ENCODE measurements around the gene PASK.

PASK gene

GRCh38 chr2:241074901-241075540 lies 74.3 kb downstream of the PASK start:
- DNase-seq, result no peak

GRCh38 chr2:241074065-241074818 lies 75.0 kb downstream of the PASK start:
- no peak for DNase-seq

DNA sequence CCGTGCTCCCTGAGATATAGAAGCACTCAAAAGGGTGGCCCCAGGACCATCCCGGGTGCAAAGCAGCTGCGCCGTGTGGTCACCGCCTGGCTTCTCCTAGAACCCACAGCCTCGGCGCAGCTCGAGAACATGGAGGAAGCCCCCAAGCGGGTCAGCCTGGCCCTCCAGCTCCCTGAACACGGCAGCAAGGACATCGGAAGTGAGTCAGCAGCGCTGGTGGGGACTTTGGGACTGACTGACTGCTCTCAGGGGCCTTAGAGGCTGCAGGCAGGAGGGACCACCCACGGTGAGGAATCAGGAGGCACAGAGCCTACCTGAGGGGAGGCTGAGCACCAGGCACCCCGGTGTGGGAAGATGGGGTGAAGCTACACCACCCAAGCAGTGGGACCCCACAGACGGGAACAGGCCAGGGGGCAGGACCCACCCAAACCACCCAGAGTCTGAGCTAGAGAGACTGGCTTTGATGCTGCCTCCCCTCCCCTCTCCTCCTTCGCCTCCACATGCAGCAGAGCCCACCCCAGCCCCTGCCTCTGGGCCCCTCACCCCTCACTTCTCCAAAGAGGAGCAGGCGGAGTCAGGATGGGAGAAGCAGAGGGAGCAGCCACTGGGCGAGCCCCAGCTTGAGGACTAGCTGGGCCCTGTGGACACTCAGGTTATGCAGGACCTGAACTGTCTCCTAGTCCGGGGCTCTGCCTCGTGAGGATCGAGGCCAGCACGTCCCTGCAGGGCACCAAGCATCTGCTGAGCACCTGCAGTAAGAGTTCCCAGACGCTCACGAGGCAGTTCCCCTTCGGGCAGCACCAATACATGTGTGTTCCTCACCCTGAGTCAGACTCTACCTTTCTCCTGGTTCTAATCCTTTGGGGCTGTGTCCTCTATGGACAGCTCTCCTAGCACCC lies 75.9 kb downstream of the PASK start:
- no peak for DNase-seq

GRCh38 chr2:241072553-241073165 lies 76.6 kb downstream of the PASK start:
- no peak for DNase-seq

- DNase-seq, result no peak
Measured at GRCh38 chr2:241072151-241072550, 77.1 kb downstream of the PASK start.

DNA sequence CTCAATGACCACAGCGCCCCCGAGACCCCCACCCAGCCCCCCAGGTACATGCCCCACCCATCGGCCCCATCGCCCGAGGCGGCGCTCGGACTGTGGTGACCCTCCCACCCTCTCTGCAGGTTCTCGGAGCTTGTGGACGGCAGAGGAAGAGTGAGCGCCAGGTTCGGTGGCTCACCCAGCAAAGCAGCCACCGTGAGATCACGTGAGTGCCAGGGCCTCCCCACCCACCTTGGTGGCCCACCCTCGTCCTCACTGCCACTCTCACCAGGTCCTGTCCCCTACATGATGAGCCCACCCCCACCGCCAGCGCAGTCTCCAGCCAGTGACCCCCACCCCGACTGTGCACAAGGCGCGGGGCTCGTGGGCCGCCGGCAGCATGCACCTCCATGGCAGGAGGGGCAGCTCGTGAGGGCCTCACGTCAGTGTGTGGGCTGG lies 77.6 kb downstream of the PASK start:
- no peak for DNase-seq

DNA sequence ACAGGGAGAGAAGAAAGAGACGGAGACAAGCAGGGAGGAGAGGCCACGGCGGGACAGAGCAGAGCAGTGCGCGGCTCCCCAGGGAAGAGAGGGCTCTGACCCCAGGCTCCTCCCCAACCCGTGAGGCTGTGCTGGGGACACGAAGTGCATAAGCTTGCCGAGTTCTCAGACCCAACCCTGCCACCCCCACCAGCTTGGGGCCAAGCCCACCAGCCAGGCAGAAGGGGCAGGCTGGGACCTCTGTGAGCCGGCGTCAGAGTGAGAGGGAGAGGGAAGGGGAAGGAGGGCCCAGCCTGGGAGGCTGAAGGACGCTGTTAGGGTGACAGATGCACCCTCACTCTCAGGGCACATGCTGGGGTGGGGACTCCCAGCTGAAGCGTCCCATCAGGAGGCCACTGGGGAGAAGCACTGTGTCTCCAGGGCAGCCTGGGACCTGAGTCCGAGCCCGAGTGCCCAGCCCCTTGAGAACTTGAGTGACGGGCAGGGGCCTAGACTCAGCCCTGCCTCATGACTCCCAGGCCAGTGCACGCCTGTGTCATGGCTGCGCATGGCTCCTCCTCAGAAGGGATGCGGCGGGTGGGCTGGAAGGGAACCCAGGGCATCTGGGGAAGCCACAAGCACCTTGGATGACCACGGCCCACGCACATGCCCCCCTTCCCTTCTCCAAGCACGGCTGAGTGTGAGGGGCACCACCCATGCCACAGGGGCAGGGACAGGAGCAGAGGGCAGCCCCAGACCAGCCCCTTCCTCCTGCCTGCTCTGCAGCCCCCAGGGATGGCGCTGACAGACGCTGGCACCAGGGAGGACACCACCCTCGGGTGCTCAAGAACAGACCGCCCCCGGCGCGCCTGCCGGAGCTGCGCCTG lies 78.2 kb downstream of the PASK start:
- DNase-seq, result no peak

DNA sequence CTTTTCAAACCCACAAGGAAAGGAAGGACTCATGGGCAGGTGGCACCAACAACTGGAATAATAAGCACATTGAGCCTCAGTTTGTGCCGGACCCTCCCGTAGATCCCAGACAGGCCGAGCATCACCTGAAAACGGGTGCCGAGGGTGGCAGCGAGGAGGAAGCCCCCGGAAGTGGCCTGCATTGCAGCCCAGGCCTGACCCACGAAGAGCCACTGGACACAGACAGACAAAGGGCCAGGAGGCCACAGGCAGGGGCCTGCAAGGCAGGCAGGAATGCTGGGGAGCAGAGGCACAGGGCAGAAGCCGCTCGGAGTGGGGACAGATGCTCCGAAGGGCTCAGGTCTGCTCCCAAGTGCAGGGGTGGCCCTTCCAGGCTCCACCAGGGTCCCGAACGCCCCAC lies 78.9 kb downstream of the PASK start:
- DNase-seq, result no peak

DNA sequence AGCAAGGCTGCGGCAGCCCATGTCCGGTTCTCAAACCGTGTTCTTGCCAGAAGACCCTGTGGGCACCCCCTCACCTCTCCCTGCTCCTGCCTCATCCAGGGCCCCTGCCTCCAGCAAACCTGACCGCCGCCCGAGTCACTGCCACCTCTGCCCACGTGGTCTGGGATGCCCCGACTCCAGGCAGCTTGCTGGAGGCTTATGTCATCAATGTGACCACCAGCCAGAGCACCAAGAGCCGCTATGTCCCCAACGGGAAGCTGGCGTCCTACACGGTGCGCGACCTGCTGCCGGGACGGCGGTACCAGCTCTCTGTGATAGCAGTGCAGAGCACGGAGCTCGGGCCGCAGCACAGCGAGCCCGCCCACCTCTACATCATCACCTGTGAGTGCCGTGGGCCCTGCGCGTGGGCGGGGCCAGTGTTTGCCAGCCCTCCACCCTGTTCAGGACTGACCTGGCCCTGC lies 79.4 kb downstream of the PASK start:
- DNase-seq, result no peak

DNA sequence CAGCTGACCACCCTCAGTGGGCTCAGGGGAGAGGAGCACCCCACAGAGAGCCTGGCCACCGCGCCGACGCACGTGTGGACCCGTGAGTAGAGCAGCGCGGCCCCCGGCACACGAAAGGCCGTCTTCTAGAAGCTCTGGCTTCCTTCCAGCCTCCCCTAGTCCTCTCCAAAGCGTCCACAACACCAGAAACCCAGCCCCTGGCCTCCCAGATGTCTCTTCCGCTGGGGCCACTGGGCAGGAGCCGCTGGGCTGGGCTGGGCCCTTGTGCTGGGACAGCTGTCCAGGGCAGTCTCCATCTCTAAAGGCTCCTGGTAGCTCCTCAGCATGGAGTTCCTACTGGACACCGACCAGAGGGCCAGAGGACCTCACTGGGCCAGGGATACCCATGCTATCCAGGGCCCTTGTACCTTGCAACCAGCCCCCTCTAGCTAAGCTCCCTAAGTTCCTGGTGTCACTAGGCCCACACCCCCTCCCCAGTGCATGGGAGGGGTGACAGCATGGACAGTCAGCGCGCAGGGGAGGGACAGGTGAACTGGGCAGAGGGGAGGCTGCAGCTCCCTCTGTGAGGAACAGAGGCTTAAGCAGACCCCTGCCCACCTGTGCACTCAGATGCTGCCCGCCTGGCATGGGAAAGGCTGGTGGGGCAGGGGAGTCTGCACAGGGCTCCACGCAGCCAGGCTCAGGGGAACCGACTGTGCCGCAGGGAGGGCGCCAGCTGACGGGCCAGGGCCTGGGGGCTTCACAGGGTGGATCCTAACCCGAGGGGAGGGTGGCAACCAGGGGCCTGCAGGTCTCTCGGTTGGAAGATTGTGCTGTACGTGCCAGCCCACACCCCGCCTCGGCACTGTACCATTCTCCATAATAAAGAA lies 80.1 kb downstream of the PASK start:
- DNase-seq, result no peak

- DNase-seq, result no peak
Measured at GRCh38 chr2:241068136-241068941, 80.9 kb downstream of the PASK start.

GRCh38 chr2:241067501-241068135 lies 81.7 kb downstream of the PASK start:
- no peak for DNase-seq

GRCh38 chr2:241066893-241067341 lies 82.4 kb downstream of the PASK start:
- no peak for DNase-seq

DNA sequence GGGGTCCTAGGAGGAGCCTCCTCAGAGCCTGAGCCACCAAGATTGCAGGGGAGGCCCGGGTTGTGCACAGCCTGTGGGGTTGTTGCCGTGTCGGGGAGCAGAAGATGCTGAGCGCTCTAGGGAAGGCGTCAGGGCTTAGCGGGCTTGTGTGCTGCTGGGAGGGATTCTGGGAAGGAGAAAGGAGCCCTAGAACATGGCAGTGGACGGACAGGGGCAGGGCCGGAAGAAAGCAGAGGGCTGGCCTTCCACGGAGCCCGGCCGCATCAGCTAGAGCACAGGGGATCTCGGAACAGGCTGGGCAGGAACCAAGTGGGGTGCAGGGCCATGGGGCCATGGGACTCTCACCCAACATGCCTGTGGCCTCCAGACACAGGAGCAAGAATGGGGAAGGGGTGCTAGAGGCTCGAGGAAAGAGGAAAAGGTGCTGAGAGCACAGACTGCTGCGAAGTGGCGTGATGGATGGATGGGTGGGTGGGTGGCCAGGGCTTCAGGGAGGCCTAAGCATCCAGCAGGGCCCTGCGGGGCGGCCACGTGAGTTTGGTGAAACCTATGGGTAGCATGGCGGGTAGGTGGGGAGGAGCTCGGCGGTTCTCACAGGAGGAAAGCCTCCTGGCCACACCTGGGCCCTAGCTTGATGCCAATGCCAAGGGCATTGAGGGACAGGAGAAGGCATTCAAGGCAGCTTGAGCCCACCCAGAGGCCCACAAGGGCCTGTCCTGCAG lies 82.9 kb downstream of the PASK start:
- no peak for DNase-seq

DNA sequence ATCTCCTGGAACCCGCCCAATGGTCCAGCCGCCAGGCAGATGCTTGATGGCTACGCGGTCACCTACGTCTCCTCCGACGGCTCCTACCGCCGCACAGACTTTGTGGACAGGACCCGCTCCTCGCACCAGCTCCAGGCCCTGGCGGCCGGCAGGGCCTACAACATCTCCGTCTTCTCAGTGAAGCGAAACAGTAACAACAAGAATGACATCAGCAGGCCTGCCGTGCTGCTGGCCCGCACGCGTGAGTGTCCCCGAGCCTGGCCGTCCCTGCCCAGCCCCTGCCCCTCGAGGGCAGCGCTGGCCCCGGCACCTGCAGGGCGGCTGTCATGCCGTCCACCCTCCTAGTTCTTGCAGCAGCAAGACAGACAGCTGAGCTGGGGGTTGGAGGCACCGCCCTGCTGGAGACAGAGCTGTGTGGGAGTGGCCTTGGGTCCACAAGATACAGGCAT lies 83.9 kb downstream of the PASK start:
- no peak for DNase-seq

DNA sequence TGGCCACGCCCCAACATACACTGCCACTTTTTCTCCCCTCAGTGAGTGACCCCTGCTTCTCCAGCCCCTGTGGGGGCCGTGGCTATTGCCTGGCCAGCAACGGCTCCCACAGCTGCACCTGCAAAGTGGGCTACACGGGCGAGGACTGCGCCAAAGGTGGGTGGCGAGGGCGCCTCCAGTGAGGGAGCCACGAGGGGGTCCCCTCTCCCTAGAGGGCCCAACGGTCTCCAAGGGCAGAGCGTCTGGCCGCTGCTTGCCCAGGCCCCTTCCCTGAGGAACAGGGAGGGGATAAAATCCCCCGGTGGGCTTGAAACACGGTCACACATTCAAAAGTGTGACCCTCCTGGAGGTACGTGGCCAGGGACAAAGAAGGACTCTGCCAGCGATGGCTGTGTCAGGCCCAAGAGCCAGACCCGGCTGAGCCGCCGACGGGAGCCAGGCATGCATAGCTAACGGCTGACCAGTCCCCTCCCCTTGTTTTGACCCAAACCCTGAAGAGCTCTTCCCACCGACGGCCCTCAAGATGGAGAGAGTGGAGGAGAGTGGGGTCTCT lies 84.4 kb downstream of the PASK start:
- DNase-seq, result no peak

GRCh38 chr2:241064008-241064801 lies 85.1 kb downstream of the PASK start:
- DNase-seq, result no peak

All from cerebellar nuclear complex (tissue), 1 donor.